NCI-H1694 (cell line): ENCODE results near the gene UCK1.
A peak's percentile ranks its signal among the peaks of the same experiment; 100 is the strongest.
"Not testable (repeated sequence)": the region's sequence is repeated elsewhere in the genome, so short reads cannot be mapped to it uniquely, and the experiment has no call there.

Source experiments
- DNase-seq: peaks from one replicate; lab custom pipeline; 2025; lab: John Stamatoyannopoulos, UW

UCK1 gene

DNA sequence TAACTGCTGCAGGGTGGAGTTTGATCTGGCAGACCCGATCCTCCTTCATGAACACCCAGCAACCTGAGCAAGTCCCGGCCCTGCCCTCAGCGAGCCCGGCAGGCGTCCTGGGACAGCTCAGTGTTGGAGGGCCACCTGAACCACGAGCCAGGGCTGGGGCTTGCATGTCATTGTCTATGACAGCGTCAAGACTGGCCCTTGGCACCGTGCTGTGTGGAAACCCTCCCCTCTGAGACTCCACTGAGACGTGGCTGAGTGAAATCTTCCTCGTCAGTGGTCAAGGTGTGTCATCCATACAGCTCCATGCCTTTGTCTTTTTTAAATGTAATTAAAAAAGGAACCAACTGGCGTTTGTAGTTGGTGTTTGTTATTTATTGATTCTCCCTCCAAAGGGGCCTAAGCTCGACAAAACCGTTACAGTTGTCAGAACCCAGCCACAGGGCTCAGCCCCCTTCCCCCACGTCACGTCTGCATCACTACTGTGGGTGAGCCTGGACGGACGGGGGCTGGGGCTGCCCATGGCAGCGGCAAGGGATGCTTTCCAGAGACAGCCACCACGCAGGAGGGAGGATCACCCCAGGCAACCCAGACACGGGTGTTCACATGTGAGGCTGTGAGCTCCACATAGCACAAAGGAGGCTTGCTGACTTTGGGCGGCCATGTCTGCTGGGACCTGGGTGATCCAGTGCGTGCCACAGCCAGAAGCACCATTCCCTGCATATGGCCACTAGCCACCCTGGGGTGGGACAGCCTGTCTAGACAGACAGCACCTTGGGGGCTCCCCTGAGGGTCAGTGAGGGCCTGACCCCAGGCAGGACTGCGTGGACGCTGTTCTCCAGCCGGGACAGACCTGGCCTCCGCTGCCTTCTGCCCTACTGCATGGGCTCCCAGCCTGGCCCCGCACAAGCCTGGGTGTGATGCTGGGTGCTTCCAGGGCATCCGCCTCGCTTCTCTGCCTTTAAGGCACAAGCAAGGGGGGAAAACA lies 7.3 kb downstream of the UCK1 start:
- no peak for DNase-seq

DNA sequence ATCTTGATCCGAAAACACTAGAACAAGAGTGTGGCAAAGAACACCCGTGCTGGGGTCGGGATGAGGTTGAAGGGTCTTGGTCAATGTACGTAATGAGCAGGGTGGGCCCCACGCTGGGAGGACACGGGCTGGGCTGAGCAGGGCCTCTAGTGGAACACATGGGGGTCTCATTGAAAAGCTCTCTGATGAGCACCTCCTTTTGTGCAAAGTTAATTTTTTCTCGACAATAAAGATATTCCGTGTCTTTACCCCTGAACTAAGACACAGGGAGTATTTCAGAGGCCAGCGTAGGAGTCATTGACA lies 8.0 kb downstream of the UCK1 start:
- DNase-seq = no peak

- no peak for DNase-seq
Measured at GRCh38 chr9:131522257-131523085, 8.6 kb downstream of the UCK1 start.

DNA sequence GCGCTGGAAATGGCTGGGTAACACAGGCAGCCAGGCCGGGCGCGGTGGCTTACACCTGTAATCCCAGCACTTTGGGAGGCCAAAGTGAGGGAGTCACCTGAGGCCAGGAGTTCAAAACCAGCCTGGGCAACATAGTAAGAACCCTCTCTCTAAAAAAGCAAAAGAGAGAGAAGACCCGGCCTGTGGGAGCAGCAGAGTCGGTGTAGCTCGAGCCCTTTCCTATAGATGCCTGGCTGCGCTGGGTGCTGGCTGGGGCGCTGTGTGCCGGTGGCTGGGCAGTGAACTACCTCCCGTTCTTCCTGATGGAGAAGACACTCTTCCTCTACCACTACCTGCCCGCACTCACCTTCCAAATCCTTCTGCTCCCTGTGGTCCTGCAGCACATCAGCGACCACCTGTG lies 9.2 kb downstream of the UCK1 start:
- no peak for DNase-seq

DNA sequence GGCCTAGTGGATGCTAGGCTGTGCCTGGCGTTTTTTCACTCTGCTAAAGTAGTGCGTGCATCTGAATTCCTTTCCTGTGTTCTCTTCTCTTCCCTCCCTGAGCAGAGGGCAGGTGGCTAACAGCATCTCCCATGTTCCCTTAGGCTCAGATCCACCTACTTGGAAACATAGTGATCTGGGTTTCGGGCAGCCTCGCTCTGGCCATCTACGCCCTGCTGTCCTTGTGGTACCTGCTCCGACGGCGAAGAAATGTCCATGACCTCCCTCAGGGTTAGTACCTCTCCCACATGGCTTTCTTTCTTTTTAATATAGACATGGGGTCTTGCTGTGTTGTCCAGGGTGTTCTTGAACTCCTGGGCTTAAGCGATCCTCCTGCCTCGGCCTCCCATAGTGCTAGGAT lies 9.9 kb downstream of the UCK1 start:
- DNase-seq = no peak

DNA sequence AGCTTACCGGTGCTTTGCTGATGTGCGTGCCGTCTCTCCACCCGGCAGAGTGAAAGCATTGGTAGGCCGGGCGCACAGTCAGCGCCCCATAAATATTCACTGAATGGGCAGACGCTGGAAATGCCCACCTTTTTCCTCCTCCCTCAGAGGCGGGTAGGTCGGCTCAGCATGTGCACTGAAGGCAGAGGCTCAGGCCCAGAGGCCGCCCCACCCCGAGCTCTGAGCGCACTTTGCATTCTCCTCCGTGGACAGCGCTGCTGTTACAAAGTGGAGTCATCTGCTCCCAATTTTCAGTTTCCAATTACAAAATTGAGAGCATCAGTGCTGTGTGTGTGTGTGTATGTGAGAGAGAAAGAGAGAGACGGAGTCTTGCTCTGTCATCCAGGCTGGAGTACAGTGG lies 10.6 kb downstream of the UCK1 start:
- no peak for DNase-seq

GRCh38 chr9:131518553-131518952 lies 12.5 kb downstream of the UCK1 start:
- DNase-seq = no peak

GRCh38 chr9:131517761-131518190 lies 13.3 kb downstream of the UCK1 start:
- no peak for DNase-seq

DNA sequence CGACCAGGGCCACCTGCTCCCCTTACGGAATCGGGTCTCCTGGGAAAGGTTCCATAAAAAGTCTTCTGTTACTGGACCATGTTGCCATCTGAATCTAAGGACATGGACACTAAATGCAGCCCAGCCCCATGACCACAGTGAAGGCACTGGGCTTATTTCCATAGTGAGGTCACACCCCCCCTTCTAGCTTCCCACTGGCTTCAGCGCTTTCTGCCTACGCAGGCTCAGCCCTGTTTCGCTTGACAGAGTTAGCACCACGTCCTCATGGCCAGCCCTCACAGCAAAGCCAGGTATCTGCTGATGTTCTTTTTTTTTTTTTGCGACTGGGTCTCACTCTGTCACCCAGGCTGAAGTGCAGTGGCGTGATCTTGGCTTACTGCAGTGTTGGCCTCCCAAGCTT lies 14.1 kb downstream of the UCK1 start:
- DNase-seq = no peak

DNA sequence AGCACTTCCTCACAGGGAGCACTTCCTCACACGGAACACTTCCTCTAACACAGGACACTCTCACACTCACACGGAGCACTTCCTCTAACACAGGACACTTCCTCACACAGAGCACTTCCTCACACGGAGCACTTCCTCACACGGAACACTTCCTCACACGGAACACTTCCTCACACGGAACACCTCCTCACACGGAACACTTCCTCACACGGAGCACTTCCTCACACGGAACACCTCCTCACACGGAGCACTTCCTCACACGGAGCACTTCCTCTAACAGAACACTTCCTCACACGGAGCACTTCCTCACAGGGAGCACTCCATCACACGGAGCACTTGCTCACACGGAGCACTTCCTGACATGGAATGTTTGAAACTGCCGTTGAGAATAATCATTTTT lies 15.0 kb downstream of the UCK1 start:
- no peak for DNase-seq

- DNase-seq = not testable (repeated sequence)
Measured at GRCh38 chr9:131515559-131516031, 15.5 kb downstream of the UCK1 start.

DNA sequence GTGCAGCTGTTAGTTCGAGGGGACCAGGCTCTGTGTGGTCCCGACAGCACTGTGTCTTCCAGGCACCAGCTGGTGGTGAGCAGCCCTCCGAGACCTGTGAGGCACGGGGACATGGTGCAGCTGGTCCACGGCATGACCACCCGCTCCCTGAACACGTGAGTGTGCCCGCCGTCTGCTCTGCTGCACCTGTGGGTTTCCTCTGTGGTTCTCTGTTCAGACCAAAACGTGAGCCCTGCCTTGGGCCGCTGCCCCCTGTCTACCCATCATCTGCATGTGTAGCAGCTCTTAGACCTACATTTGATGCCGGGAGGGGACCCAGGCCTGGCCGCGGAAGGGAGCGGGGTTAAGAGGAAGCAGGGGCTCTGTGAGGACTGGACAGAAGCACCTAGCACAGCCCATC lies 17.9 kb downstream of the UCK1 start:
- no peak for DNase-seq

- no peak for DNase-seq
Measured at GRCh38 chr9:131511880-131512279, 19.2 kb downstream of the UCK1 start.

GRCh38 chr9:131511416-131511815 lies 19.6 kb downstream of the UCK1 start:
- no peak for DNase-seq

DNA sequence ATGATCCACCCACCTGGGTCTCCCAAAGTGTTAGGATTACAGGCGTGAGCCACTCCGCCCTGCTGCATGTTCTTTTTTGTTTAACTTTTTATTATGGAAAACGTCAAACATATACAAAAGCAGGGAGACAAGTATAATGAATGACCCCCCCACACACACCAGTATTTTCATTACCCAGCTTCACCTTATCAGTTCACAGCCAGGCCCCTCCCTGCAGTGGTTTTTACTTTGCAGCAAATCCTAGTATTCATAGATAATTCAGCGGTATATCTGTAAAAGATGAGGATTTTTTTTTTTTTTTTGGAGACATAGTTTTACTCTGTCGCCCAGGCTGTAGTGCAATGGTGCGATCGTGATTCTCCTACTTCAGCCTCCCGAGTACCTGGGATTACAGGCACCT lies 26.1 kb downstream of the UCK1 start:
- no peak for DNase-seq

- no peak for DNase-seq
Measured at GRCh38 chr9:131503626-131504465, 27.2 kb downstream of the UCK1 start.

GRCh38 chr9:131502781-131503625 lies 28.1 kb downstream of the UCK1 start, which contains the start of gene POMT1:
Gene POMT1, plus strand, starts transcription at chr9:131502918. Its CDS starts 1,301 bp downstream, at chr9:131504219.
- peak; percentile 44 for DNase-seq

- no peak for DNase-seq
Measured at GRCh38 chr9:131500939-131501541, 30.0 kb downstream of the UCK1 start.

DNA sequence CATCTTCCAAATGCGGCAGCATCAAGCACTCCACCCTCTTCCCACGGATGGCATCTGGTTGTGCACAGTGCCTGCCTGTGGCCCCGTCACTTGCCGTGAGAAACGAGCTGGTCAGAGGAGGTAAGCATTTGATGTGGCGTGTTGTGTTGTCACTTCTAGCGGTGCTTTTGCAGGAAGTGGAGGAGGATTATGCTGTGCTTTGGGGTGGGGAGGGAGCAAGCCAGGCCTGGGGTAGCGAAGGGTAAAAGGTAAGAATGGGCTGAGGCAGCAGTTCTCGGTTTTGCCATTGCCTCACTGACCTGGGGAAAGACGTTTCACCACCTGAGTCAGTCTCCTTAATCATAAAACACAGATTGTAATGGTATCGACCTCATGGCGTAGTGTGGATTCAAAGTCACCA lies 30.7 kb downstream of the UCK1 start:
- no peak for DNase-seq

DNA sequence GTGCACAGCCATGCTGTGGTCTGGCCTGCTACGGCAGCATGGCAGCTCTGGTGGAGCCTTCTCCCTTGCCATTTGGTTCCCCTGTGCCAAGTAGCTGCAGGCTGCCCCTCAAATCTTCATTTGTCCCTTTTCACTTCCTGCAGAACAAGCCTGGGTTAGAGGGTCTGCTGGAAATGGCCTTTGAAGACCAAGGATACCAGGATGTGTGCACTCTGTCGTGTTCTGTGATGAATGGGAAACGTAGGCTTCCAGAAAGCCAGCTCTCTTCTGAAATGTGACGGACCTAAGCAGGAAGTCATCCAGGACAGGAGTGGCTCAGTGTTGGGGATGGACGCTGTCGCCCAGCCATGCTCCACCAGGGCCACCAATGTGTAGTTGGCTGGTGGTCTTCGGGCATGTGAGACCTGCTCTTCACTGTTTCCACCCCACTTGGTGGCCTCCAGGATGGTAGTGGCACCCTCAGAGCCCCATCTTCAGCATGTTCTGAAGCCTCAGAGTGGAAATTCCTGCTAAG lies 31.8 kb downstream of the UCK1 start:
- no peak for DNase-seq
